WI38 (cell line): ENCODE results near the gene ITGA3.

Source experiments
- H3K4me3 ChIP-seq: 2 replicates; pipeline ENCODE4 v1.5.1; 2011; ENCODE audit warnings: low read depth, mild to moderate bottlenecking, control low read depth, low read length
- TF ChIP-seq, protein P1 (sequence below): IDR thresholded peaks from 2 replicates; pipeline ENCODE4 v1.5.1; 2012; ENCODE audit warnings: low read depth, mild to moderate bottlenecking, control low read depth, low read length

The ITGA3 gene

DNA sequence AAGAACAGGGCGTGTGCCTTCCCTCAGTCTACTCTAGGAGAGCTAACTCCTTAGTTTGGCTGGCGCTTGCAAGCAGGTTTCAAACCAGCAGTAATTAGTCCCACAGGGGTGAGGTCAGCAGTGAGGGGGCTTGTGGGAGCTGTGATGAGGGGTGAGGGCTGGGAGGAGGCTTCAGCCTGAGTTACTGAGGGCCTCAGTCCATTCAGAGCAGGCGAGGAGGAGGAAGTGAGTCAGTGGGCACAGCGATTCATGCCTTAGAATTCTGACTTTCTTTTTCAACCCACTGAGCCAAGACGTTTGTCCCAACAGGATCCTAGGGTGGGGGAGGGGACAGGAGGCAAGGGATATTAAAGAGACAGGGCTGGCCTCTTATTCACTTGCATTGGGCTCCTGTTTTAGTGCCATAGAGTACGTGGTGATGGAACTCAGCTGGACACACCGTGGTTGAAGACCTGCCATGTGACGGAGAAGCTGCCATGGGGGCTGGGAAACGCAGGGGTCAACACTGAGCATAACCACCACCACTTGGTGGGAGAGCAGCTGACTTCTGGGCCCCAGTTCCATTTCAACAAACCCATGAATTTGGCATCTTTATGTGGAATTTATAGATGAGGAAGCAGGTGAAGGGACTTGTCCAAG is 8.3 kb upstream of the ITGA3 start:
- H3K4me3 ChIP-seq: no peak overlapping the region
- TF ChIP-seq, protein P1, sequence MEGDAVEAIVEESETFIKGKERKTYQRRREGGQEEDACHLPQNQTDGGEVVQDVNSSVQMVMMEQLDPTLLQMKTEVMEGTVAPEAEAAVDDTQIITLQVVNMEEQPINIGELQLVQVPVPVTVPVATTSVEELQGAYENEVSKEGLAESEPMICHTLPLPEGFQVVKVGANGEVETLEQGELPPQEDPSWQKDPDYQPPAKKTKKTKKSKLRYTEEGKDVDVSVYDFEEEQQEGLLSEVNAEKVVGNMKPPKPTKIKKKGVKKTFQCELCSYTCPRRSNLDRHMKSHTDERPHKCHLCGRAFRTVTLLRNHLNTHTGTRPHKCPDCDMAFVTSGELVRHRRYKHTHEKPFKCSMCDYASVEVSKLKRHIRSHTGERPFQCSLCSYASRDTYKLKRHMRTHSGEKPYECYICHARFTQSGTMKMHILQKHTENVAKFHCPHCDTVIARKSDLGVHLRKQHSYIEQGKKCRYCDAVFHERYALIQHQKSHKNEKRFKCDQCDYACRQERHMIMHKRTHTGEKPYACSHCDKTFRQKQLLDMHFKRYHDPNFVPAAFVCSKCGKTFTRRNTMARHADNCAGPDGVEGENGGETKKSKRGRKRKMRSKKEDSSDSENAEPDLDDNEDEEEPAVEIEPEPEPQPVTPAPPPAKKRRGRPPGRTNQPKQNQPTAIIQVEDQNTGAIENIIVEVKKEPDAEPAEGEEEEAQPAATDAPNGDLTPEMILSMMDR: no peak

DNA sequence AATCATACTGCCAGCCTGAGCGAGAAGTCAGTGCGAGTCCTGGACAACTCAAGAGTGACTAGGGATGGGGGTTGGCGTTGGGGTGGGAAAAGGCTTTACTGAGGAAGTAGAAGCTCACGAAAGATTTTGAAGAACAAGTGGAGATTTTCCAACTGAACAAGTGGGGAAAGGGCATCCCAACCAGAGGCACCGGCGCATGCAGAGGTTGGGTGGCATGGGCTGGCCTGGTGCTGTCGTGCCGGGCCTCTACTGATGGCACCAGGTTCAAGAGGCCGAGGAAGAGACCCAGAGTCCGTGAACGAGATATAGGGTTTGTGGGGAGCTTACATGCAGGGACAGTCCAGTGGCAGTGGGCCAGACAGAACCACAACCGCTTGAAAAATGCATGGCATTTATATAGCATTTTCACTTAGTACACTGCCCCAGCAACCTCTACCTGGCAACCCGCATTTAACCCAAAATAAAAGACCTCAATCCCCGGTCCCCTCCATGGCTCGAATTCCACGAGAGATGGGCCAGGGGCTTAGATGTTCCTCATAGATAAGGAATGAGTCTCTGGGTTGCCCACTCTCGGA is 7.7 kb upstream of the ITGA3 start:
- TF ChIP-seq, protein P1: no peak
- no peak overlapping the region for H3K4me3 ChIP-seq

DNA sequence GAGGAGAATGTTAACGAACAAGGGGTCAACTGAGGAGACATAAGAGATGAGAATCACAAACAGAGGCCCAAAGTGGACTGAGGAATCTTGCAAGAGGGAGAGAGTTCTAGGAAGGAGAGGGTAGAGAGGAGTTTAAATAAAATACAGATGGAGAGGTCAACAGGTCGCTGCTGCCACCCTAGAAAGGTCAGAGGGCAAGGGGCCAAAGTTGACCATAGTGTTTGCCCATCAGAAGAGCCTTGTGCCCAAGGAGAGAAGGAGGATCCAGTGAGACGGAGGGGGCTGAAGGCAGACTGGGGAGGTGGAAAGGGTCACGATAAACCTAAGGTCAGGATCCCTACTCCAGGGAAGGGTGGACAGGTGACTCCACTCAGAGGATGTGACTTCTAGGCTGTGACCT is 6.9 kb upstream of the ITGA3 start:
- no peak overlapping the region for H3K4me3 ChIP-seq
- TF ChIP-seq, protein P1: no peak

DNA sequence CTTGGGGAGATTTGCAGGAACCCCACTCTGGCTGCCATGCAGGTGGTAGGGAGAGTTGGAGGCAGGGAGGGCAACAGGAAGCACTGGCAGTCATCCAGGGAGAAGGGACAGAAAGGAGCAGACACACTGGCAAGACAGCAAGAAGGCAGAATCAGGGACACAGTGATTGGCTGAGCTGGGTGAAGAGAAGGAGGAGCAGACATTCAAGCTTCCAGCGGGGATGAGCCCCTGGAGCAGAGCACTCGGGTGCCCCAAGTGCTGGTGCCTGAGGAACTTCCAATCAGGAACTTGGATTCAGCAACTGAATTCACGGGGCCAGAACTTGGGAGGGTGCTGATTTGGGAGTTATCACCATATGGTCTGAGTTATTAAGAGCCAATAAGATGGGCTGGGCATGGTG is 6.3 kb upstream of the ITGA3 start:
- H3K4me3 ChIP-seq: no peak overlapping the region
- TF ChIP-seq, protein P1: no peak

DNA sequence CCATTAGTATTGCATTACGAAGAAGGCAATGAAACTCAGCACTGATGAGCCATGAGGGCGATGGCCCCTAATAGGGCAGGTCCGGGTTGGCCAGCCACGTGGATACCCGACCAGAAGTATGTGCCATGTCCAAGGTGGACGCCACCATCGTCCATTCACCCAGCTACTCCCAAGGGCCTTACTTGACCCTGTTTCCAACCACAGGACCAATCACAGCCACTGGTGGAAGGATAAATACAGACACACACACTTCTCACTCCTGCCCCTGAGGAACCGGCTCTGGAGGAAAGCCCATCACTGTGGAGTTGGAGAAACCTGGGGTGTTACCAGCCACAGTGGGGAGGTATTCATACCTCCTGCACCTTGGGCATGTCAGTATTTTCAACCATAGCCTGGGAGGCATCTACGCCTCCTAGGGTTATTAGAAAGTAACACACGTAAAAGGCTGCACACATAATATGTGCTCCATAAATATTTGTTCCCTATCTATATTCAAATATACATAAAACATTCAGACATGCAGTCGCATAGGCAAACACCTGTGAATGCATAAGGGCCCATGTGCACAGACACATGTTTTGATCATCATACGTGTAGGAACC is 5.4 kb upstream of the ITGA3 start:
- no peak overlapping the region for H3K4me3 ChIP-seq
- TF ChIP-seq, protein P1: no peak

DNA sequence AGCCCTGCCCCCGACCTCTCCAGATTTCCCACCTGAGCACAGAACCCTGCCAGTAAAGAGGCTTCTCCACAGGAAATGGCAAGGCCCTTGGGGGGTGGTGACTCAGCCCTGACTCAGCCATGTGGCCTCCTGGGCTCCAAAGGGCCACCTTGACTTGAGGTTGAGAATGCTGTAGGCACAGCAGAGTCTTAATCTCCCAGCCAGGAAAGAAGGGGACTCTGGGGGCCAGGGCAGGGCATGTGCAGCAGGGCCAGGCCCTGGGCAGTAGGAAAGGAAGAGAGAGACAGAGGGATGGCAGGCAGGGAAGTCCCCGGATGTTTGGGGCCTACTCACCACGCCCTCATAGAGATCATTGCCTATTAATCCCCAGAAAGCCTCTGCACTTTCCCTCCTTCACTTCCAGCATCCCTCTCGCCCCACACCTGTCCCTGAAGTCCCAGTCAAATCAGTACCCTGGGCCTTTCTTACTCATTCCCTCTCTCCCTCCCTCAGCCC is 4.8 kb upstream of the ITGA3 start:
- TF ChIP-seq, protein P1: no peak
- no peak overlapping the region for H3K4me3 ChIP-seq

DNA sequence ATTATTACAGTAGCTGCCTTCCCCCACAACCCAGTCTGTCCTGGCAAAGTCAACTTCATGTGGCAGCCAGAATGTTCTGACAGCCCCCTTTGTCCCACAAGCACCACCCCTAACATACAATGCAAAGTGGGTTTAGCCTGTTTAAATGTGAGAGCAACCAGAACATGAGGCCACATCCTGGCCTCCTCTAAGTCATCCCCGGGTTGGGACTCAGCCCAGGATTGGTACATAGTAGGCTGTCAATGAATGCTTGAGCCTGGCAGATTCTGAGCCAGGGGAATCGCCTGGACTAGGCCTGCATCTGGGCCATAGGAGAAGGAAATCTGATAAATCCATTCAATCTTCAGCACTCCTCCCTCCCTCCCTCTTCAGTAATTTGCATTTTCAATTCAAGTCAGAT is 4.3 kb upstream of the ITGA3 start:
- no peak overlapping the region for H3K4me3 ChIP-seq
- TF ChIP-seq, protein P1: no peak
